ENCODE data around the gene CCT8.
"Not testable (repeated sequence)": the region's sequence is repeated elsewhere in the genome, so short reads cannot be mapped to it uniquely, and the experiment has no call there.

Gene CCT8

DNA sequence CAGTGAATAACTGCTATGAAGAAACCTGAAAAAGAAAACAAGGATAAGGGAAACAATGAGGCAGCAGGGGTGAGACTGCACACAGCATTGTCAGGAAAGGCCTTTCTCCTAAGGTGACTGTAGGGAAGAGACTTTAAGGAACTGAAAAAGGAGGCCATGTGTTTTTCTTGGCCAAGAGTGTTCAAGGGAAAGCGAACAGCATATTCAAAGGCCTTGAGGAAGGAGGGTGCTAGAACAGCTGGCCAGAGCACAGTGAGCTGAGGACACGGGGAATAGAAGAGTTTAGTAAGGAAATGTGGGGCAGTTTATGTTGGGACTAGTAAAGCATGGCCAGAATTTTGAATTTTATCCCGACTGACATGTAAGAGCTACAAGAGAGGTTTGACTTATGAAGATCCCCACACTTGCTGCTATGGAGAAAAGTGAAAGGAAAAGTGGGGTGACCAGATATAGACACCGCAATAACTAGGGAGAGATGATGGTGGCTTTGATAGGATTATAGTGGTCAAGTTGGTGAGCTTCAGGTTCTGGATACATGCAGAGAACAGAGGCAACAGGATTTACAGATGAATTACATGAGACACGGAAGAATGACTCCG lies 55.7 kb downstream of the CCT8 start:
- no peaks in the 10 kb centered on the region for H3K9me3 ChIP-seq (ENCODE audit: control insufficient read depth, insufficient read depth, low read length)
- no peaks in the 10 kb centered on the region for H3K36me3 ChIP-seq (ENCODE audit: insufficient read depth, low read length)
- H3K9ac ChIP-seq (ENCODE audit: low read depth, low read length): no peak overlapping the region
- no peaks in the 10 kb centered on the region for H3K4me1 ChIP-seq (ENCODE audit: insufficient read depth, low read length)

DNA sequence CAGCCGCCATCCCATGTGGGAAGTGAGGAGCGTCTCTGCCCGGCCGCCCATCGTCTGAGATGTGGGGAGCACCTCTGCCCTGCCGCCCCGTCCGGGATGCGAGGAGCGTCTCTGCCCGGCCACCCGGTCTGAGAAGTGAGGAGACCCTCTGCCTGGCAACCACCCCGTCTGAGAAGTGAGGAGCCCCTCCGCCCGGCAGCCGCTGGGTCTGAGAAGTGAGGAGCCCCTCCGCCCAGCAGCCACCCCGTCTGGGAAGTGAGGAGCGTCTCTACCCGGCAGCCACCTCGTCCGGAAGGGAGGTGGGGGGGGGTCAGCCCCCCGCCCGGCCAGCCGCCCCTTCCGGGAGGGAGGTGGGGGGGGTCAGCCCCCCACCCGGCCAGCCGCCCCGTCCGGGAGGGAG lies 62.2 kb downstream of the CCT8 start:
- not testable (repeated sequence) for H3K9ac ChIP-seq (ENCODE audit: low read depth, low read length); H3K4me1 ChIP-seq (ENCODE audit: insufficient read depth, low read length); H3K9me3 ChIP-seq (ENCODE audit: control insufficient read depth, insufficient read depth, low read length); H3K36me3 ChIP-seq (ENCODE audit: insufficient read depth, low read length)

- no peak overlapping the region for H3K9ac ChIP-seq (ENCODE audit: low read depth, low read length)
- no peaks in the 10 kb centered on the region for H3K36me3 ChIP-seq (ENCODE audit: insufficient read depth, low read length)
- no peaks in the 10 kb centered on the region for H3K9me3 ChIP-seq (ENCODE audit: control insufficient read depth, insufficient read depth, low read length)
- H3K4me1 ChIP-seq (ENCODE audit: insufficient read depth, low read length): peaks cover 8% of the 10 kb centered on the region; the same call in 1 of the 2 replicates
These were observed 65.1 kb downstream of the CCT8 start for GRCh38 chr21:29008367-29008766.

DNA sequence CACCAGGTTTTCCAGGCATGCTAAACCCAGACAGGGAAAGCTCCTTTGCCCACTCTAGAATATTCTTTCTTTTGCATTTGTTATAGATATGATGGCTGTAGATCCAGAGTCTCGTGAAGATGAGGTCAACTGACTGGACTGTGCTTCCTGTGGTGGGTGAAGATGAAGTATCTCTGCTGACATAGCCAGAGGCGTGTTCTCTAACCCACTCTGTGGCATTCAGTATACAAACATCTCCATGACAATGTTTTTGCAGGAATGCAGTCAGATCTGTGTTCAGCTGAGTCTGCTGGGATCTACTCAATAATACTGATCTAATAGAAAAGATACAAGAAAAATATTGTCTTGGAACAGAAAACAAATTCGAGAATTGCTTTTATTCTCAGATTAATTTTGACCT lies 65.6 kb downstream of the CCT8 start:
- no peak overlapping the region for H3K9ac ChIP-seq (ENCODE audit: low read depth, low read length)

GRCh38 chr21:29007135-29007534 lies 66.3 kb downstream of the CCT8 start:
- Histone ChIP-seq H3K9ac (ENCODE audit: low read depth, low read length) (no peak overlapping the region), H3K36me3 (ENCODE audit: insufficient read depth, low read length) (no peaks in the 10 kb centered on the region), H3K9me3 (ENCODE audit: control insufficient read depth, insufficient read depth, low read length) (no peaks in the 10 kb centered on the region), H3K4me1 (ENCODE audit: insufficient read depth, low read length) (peaks cover 8% of the 10 kb centered on the region; the same call in 1 of the 2 replicates)

More for the DNA sequence above, 65.6 kb downstream of the CCT8 start:
- H3K4me1 ChIP-seq (ENCODE audit: insufficient read depth, low read length): peaks cover 8% of the 10 kb centered on the region; the same call in 1 of the 2 replicates
- H3K36me3 ChIP-seq (ENCODE audit: insufficient read depth, low read length): no peaks in the 10 kb centered on the region
- H3K9me3 ChIP-seq (ENCODE audit: control insufficient read depth, insufficient read depth, low read length): no peaks in the 10 kb centered on the region
